IPS-20b (cell line): ENCODE results near the gene TRAPPC6A.

Source experiments
- H3K27ac ChIP-seq: one replicate; pipeline ENCODE4 v1.5.1; 2013; ENCODE audit warnings: low read length
- H3K27me3 ChIP-seq: 2 replicates; pipeline ENCODE4 v1.6.1; 2013; ENCODE audit warnings: mild to moderate bottlenecking, low read length, inconsistent platforms; ENCODE audit not compliant: insufficient read depth
- H3K36me3 ChIP-seq: 2 replicates; pipeline ENCODE4 v1.6.1; 2013; ENCODE audit warnings: low read depth, mild to moderate bottlenecking, inconsistent platforms, low read length, moderate library complexity; ENCODE audit not compliant: insufficient read depth
- H3K4me1 ChIP-seq: 2 replicates; pipeline ENCODE4 v1.6.1; 2013; ENCODE audit warnings: mild to moderate bottlenecking, control low read depth, inconsistent platforms, low read length, moderate library complexity; ENCODE audit not compliant: insufficient read depth
- H3K4me3 ChIP-seq: 2 replicates; pipeline ENCODE4 v1.5.1; 2013; ENCODE audit warnings: mild to moderate bottlenecking, low read length, inconsistent platforms
- H3K9ac ChIP-seq: 2 replicates; pipeline ENCODE4 v1.6.1; 2013; ENCODE audit warnings: low read depth, mild to moderate bottlenecking, inconsistent platforms, low read length, moderate library complexity
- H3K9me3 ChIP-seq: 2 replicates; pipeline ENCODE4 v1.6.1; 2013; ENCODE audit warnings: mild to moderate bottlenecking, low read depth, low read length, inconsistent platforms; ENCODE audit not compliant: insufficient read depth

The TRAPPC6A gene

GRCh38 chr19:45169602-45170001 is 8.4 kb downstream of the TRAPPC6A start:
- Histone ChIP-seq H3K27ac (no peak overlapping the region), H3K9ac (no peak overlapping the region), H3K4me1 (peaks cover 3% of the 10 kb centered on the region; the same call in 1 of the 2 replicates), H3K9me3 (no peaks in the 10 kb centered on the region), H3K4me3 (no peak overlapping the region), H3K36me3 (no peaks in the 10 kb centered on the region), H3K27me3 (no peaks in the 10 kb centered on the region)

- H3K9me3 ChIP-seq, result no peaks in the 10 kb centered on the region
- no peaks in the 10 kb centered on the region for H3K27me3 ChIP-seq
- H3K4me1 ChIP-seq, result peaks cover 3% of the 10 kb centered on the region; the same call in 1 of the 2 replicates
- no peaks in the 10 kb centered on the region for H3K36me3 ChIP-seq
- no peak overlapping the region for H3K27ac ChIP-seq
- H3K9ac ChIP-seq, result no peak overlapping the region
- H3K4me3 ChIP-seq, result no peak overlapping the region
Observed at GRCh38 chr19:45168767-45169351, 9.2 kb downstream of the TRAPPC6A start.

- no peak overlapping the region for H3K4me3 ChIP-seq
- no peak overlapping the region; the same call in 1 of the 2 replicates for H3K9ac ChIP-seq
- H3K36me3 ChIP-seq, result no peaks in the 10 kb centered on the region
- H3K9me3 ChIP-seq, result no peaks in the 10 kb centered on the region
- no peak overlapping the region for H3K27ac ChIP-seq
- peaks cover 3% of the 10 kb centered on the region; the same call in 1 of the 2 replicates for H3K4me1 ChIP-seq
- peaks cover 1% of the 10 kb centered on the region; the same call in 1 of the 2 replicates for H3K27me3 ChIP-seq
Observed at GRCh38 chr19:45166723-45167252, 11.2 kb downstream of the TRAPPC6A start.

- H3K9me3 ChIP-seq, result no peaks in the 10 kb centered on the region
- peaks cover 3% of the 10 kb centered on the region; the same call in 1 of the 2 replicates for H3K4me1 ChIP-seq
- no peak overlapping the region for H3K27ac ChIP-seq
- peaks cover 21% of the 10 kb centered on the region; the same call in 1 of the 2 replicates for H3K27me3 ChIP-seq
- no peak overlapping the region for H3K9ac ChIP-seq
- H3K4me3 ChIP-seq, result no peak overlapping the region
- H3K36me3 ChIP-seq, result no peaks in the 10 kb centered on the region
Observed at GRCh38 chr19:45164577-45165335, 13.3 kb downstream of the TRAPPC6A start.

- Histone ChIP-seq H3K27ac (no peak overlapping the region), H3K9ac (no peak overlapping the region), H3K9me3 (no peaks in the 10 kb centered on the region), H3K36me3 (no peaks in the 10 kb centered on the region), H3K27me3 (peaks cover 24% of the 10 kb centered on the region; the same call in 1 of the 2 replicates), H3K4me3 (no peak overlapping the region), H3K4me1 (peaks cover 3% of the 10 kb centered on the region; the same call in 1 of the 2 replicates)
Observed at GRCh38 chr19:45163751-45164460, 14.1 kb downstream of the TRAPPC6A start.

GRCh38 chr19:45163156-45163555 is 14.9 kb downstream of the TRAPPC6A start:
- H3K36me3 ChIP-seq, result no peaks in the 10 kb centered on the region
- H3K4me1 ChIP-seq, result peaks cover 3% of the 10 kb centered on the region; the same call in 1 of the 2 replicates
- no peak overlapping the region for H3K27ac ChIP-seq
- no peak overlapping the region for H3K4me3 ChIP-seq
- no peak overlapping the region for H3K9ac ChIP-seq
- no peaks in the 10 kb centered on the region for H3K9me3 ChIP-seq
- peaks cover 25% of the 10 kb centered on the region for H3K27me3 ChIP-seq

- peaks cover 29% of the 10 kb centered on the region for H3K27me3 ChIP-seq
Observed at GRCh38 chr19:45162608-45163143, 15.4 kb downstream of the TRAPPC6A start.

GRCh38 chr19:45161738-45162607 is 16.1 kb downstream of the TRAPPC6A start:
- Histone ChIP-seq H3K4me3 (no peak overlapping the region), H3K27me3 (peaks cover 33% of the 10 kb centered on the region), H3K36me3 (no peaks in the 10 kb centered on the region), H3K27ac (no peak overlapping the region), H3K9me3 (no peaks in the 10 kb centered on the region), H3K4me1 (peaks cover 3% of the 10 kb centered on the region; the same call in 1 of the 2 replicates), H3K9ac (no peak overlapping the region)

More at GRCh38 chr19:45162608-45163143, 15.4 kb downstream of the TRAPPC6A start:
- Histone ChIP-seq H3K4me3 (no peak overlapping the region), H3K36me3 (no peaks in the 10 kb centered on the region), H3K27ac (no peak overlapping the region), H3K9me3 (no peaks in the 10 kb centered on the region), H3K9ac (no peak overlapping the region), H3K4me1 (peaks cover 3% of the 10 kb centered on the region; the same call in 1 of the 2 replicates)

GRCh38 chr19:45160870-45161737 is 16.9 kb downstream of the TRAPPC6A start, which contains the start of gene NKPD1:
TSS of gene NKPD1 (minus strand) at chr19:45160982. CDS start at chr19:45160150, 832 bp downstream.
- no peak within 1 kb of the TSS for H3K4me3 ChIP-seq
- no peak within 1 kb of the TSS for H3K27ac ChIP-seq
- H3K36me3 ChIP-seq, result no peaks in the 10 kb centered on the region
- H3K27me3 ChIP-seq, result peaks cover 41% of the 10 kb centered on the region
- H3K9ac ChIP-seq, result no peak within 1 kb of the TSS
- no peaks in the 10 kb centered on the region for H3K9me3 ChIP-seq
- H3K4me1 ChIP-seq, result no peaks in the 10 kb centered on the region

- H3K4me1 ChIP-seq, result no peaks in the 10 kb centered on the region
- H3K4me3 ChIP-seq, result no peak overlapping the region
- no peak overlapping the region for H3K27ac ChIP-seq
- no peaks in the 10 kb centered on the region for H3K36me3 ChIP-seq
- H3K9ac ChIP-seq, result no peak overlapping the region
- H3K27me3 ChIP-seq, result peaks cover 53% of the 10 kb centered on the region
- H3K9me3 ChIP-seq, result no peaks in the 10 kb centered on the region
Observed at GRCh38 chr19:45159971-45160324, 18.1 kb downstream of the TRAPPC6A start.
